Activated T-cell treated with anti-CD3 and anti-CD28 coated beads, Interleukin-2, amount 50 U/mL, for 4 hours (primary cell): ENCODE results near the gene HOXA10. TPM values are rescaled to one million over a fixed set of nuclear protein-coding genes. Genes with fewer than 3 reads are reported as not detected.

Experiments
- ATAC-seq, 2 donors: fragments of 200-7000 bp; cut with Tn5 transposase; one replicate each; pipeline ENCODE4 v1.10.0; 2021
- DNase-seq: peaks from one replicate; pipeline ENCODE4 v3.0.0-alpha.2; 2020
- H3K27me3 Mint-ChIP-seq: one replicate; pipeline ENCODE4 v1.8.0; 2021; ENCODE audit warnings: low read depth, mixed read lengths
- H3K36me3 Mint-ChIP-seq: one replicate; pipeline ENCODE4 v1.8.0; 2022; ENCODE audit warnings: mixed read lengths; ENCODE audit not compliant: insufficient read depth
- H3K4me1 Mint-ChIP-seq: one replicate; pipeline ENCODE4 v1.8.0; 2021; ENCODE audit warnings: low read depth, mixed read lengths
- H3K4me3 Mint-ChIP-seq: one replicate; pipeline ENCODE4 v1.8.0; 2021; ENCODE audit warnings: mild to moderate bottlenecking, moderate library complexity, mixed read lengths
- H3K9me3 Mint-ChIP-seq: one replicate; pipeline ENCODE4 v1.8.0; 2021; ENCODE audit warnings: mixed read lengths
- total RNA-seq, 3 donors: library from RNA; stranded (reverse); gene quantifications; one replicate each; pipeline ENCODE4 v1.2.1, GENCODE V29; 2021

Gene HOXA10
- total RNA-seq, 3 donors from 2014 or later, result 0.08 to 0.14 (median 0.10) TPM

- peaks cover 22% of the 10 kb centered on the region for H3K4me1 Mint-ChIP-seq
- no peaks in the 10 kb centered on the region for H3K9me3 Mint-ChIP-seq
- ATAC-seq, result no peak
- no peak for DNase-seq
- H3K36me3 Mint-ChIP-seq, result no peaks in the 10 kb centered on the region
- H3K4me3 Mint-ChIP-seq, result no peak within 1 kb of the TSS
- H3K27me3 Mint-ChIP-seq, result peaks cover 84% of the 10 kb centered on the region
These were observed 26.7 kb downstream of the HOXA10 start, which contains the start of gene HOXA6 for GRCh38 chr7:27147199-27148030. TSS of gene HOXA6 (minus strand) at chr7:27147774. CDS start at chr7:27147749, 25 bp downstream.

- Mint-ChIP-seq H3K27me3 (peaks cover 78% of the 10 kb centered on the region), H3K4me1 (peaks cover 17% of the 10 kb centered on the region)
- no peak for DNase-seq
These were observed 27.5 kb downstream of the HOXA10 start for GRCh38 chr7:27146491-27147198.

GRCh38 chr7:27145914-27146412 lies 28.2 kb downstream of the HOXA10 start:
- no peak for ATAC-seq
- Mint-ChIP-seq H3K4me1 (peaks cover 10% of the 10 kb centered on the region), H3K27me3 (peaks cover 77% of the 10 kb centered on the region)

More at GRCh38 chr7:27146491-27147198, 27.5 kb downstream of the HOXA10 start:
- no peak for ATAC-seq
- H3K36me3 Mint-ChIP-seq, result no peaks in the 10 kb centered on the region
- no peaks in the 10 kb centered on the region for H3K9me3 Mint-ChIP-seq
- no peak overlapping the region for H3K4me3 Mint-ChIP-seq

GRCh38 chr7:27145165-27145913 lies 28.8 kb downstream of the HOXA10 start:
- Mint-ChIP-seq H3K9me3 (no peaks in the 10 kb centered on the region), H3K36me3 (no peaks in the 10 kb centered on the region), H3K4me1 (peaks cover 6% of the 10 kb centered on the region), H3K4me3 (no peak overlapping the region), H3K27me3 (peaks cover 72% of the 10 kb centered on the region)
- ATAC-seq (no peak), DNase-seq (no peak)

More at GRCh38 chr7:27145914-27146412, 28.2 kb downstream of the HOXA10 start:
- H3K36me3 Mint-ChIP-seq, result no peaks in the 10 kb centered on the region
- no peak overlapping the region for H3K4me3 Mint-ChIP-seq
- DNase-seq, result no peak
- H3K9me3 Mint-ChIP-seq, result no peaks in the 10 kb centered on the region

- H3K27me3 Mint-ChIP-seq, result peaks cover 66% of the 10 kb centered on the region
- DNase-seq, result no peak
- no peak overlapping the region for H3K4me3 Mint-ChIP-seq
- ATAC-seq, result no peak
- no peaks in the 10 kb centered on the region for H3K36me3 Mint-ChIP-seq
- H3K4me1 Mint-ChIP-seq, result peaks cover 5% of the 10 kb centered on the region
- no peaks in the 10 kb centered on the region for H3K9me3 Mint-ChIP-seq
These were observed 29.3 kb downstream of the HOXA10 start for GRCh38 chr7:27144781-27145164.

- DNase-seq (no peak), ATAC-seq (no peak)
- H3K9me3 Mint-ChIP-seq, result no peaks in the 10 kb centered on the region
- H3K36me3 Mint-ChIP-seq, result no peaks in the 10 kb centered on the region
- peaks cover 60% of the 10 kb centered on the region for H3K27me3 Mint-ChIP-seq
- H3K4me1 Mint-ChIP-seq, result peaks cover 5% of the 10 kb centered on the region
- no peak overlapping the region for H3K4me3 Mint-ChIP-seq
These were observed 30.0 kb downstream of the HOXA10 start for GRCh38 chr7:27143950-27144780.

- Mint-ChIP-seq H3K36me3 (no peaks in the 10 kb centered on the region), H3K27me3 (peaks cover 58% of the 10 kb centered on the region), H3K4me3 (no peak within 1 kb of the TSS), H3K9me3 (no peaks in the 10 kb centered on the region), H3K4me1 (peaks cover 3% of the 10 kb centered on the region)
- ATAC-seq (peak in 1 of 2 donors; percentile 31), DNase-seq (no peak)
These were observed 30.8 kb downstream of the HOXA10 start, which contains the start of gene HOXA5 for GRCh38 chr7:27143023-27143949. TSS of gene HOXA5 (minus strand) at chr7:27143681. CDS start at chr7:27143607, 74 bp downstream.

- no peak for ATAC-seq
- H3K4me3 Mint-ChIP-seq, result no peak overlapping the region
These were observed 31.5 kb downstream of the HOXA10 start for GRCh38 chr7:27142580-27143022.

GRCh38 chr7:27141923-27142579 lies 32.1 kb downstream of the HOXA10 start:
- DNase-seq, result no peak
- no peak for ATAC-seq
- Mint-ChIP-seq H3K27me3 (peaks cover 61% of the 10 kb centered on the region), H3K4me1 (no peaks in the 10 kb centered on the region), H3K9me3 (no peaks in the 10 kb centered on the region), H3K36me3 (no peaks in the 10 kb centered on the region), H3K4me3 (no peak overlapping the region)

More at GRCh38 chr7:27142580-27143022, 31.5 kb downstream of the HOXA10 start:
- Mint-ChIP-seq H3K36me3 (no peaks in the 10 kb centered on the region), H3K4me1 (no peaks in the 10 kb centered on the region), H3K27me3 (peaks cover 60% of the 10 kb centered on the region), H3K9me3 (no peaks in the 10 kb centered on the region)
- DNase-seq, result no peak

GRCh38 chr7:27141137-27141922 lies 32.8 kb downstream of the HOXA10 start:
- Mint-ChIP-seq H3K4me1 (no peaks in the 10 kb centered on the region), H3K4me3 (no peak overlapping the region), H3K27me3 (peaks cover 59% of the 10 kb centered on the region), H3K36me3 (no peaks in the 10 kb centered on the region), H3K9me3 (no peaks in the 10 kb centered on the region)
- no peak for ATAC-seq
- DNase-seq, result no peak

- Mint-ChIP-seq H3K4me1 (peaks cover 5% of the 10 kb centered on the region), H3K27me3 (peaks cover 61% of the 10 kb centered on the region), H3K4me3 (no peak overlapping the region), H3K9me3 (no peaks in the 10 kb centered on the region), H3K36me3 (no peaks in the 10 kb centered on the region)
- ATAC-seq (no peak), DNase-seq (no peak)
These were observed 33.8 kb downstream of the HOXA10 start for GRCh38 chr7:27140126-27140857.
